NB4 (cell line): ENCODE results near the gene SAG.
"Not testable (repeated sequence)": the region's sequence is repeated elsewhere in the genome, so short reads cannot be mapped to it uniquely, and the experiment has no call there.

Source experiments
- DNase-seq: peaks from one replicate; pipeline ENCODE4 v3.0.0; 2010; ENCODE audit warnings: low read depth
- H3K4me3 ChIP-seq: one replicate; pipeline ENCODE4 v1.5.1; 2011; ENCODE audit warnings: mild to moderate bottlenecking, low read depth, low read length, moderate library complexity
- CTCF ChIP-seq: IDR thresholded peaks from one replicate; pipeline ENCODE4 v1.5.1; 2012; ENCODE audit warnings: low read depth, low read length
- MYC ChIP-seq: IDR thresholded peaks from 2 replicates; pipeline ENCODE4 v1.6.1; 2011; ENCODE audit warnings: low read depth, low read length
- POLR2A ChIP-seq: IDR thresholded peaks from 2 replicates; pipeline ENCODE4 v1.6.1; 2011; ENCODE audit warnings: mild to moderate bottlenecking; ENCODE audit not compliant: insufficient read length; ENCODE audit errors: extremely low read depth
- TF ChIP-seq, protein P1 (sequence below): IDR thresholded peaks from 2 replicates; pipeline ENCODE4 v1.6.1; 2011; ENCODE audit warnings: low read depth, low read length

The SAG gene

DNA sequence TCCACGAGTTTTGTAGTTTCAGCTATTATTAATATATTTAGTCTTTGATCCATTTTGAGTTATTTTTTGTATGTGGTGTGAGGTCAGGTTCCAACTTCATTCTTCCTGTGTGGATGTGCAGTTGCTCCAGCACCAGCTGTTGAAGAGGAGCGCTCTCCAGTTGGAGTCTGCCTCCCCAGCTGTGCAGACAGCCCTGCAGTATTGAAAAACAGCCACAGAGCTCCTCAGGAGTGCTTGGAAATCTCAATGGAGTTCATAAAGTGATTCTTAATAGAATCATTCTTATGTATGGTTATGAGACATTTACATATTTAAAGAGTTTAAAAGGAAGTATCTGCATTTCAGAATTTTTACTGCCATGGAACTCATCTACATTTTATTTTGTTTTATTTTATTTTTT lies 64.0 kb downstream of the SAG start:
- DNase-seq: no peak
- TF ChIP-seq CTCF (no peak), MYC (no peak), POLR2A (no peak)
- TF ChIP-seq, protein P1, sequence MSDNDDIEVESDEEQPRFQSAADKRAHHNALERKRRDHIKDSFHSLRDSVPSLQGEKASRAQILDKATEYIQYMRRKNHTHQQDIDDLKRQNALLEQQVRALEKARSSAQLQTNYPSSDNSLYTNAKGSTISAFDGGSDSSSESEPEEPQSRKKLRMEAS: no peak
- no peak overlapping the region for H3K4me3 ChIP-seq

DNA sequence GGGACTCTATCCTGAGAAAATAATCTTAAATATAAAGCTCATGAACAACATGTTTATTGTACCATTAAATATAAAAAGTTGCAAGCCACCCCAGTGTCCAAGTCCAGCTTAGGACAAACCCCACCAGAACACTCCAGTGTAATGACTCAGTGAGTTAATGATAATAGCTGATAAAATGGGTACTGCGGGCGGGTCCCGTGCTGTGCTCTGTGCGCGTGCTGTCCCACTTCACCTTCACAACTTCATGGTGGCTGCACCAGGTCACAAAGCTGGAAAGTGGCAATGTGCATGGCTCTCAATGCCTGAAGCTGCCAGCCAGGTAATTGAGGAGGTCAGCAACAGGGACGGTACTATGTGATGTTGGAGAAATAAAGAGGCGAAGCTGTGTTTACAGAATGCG lies 65.2 kb downstream of the SAG start:
- DNase-seq: no peak
- TF ChIP-seq, protein P1: no peak
- no peak overlapping the region for H3K4me3 ChIP-seq

DNA sequence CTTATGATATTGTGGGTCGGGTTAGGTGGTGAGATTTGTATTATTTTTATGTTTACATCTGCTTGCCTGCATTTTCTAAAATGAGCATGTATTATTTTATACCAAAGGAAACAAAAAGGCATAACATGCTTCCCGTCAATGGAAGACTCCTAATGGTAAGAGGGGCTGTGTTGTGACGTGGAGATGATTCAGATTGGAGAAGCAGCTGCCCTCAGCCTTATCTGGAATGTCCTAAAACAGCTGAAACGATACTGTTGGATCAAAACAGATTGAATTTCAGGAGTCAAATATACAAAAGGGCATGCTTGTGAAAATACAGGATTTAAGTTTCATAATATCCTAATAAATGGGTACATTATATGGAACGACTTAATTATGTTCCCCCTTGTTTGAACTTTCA lies 65.7 kb downstream of the SAG start:
- TF ChIP-seq, protein P1: no peak
- TF ChIP-seq MYC: no peak
- H3K4me3 ChIP-seq: no peak overlapping the region
- no peak for DNase-seq

- not testable (repeated sequence) for DNase-seq, H3K4me3 ChIP-seq
Observed at GRCh38 chr2:233374776-233375175, 67.2 kb downstream of the SAG start.

DNA sequence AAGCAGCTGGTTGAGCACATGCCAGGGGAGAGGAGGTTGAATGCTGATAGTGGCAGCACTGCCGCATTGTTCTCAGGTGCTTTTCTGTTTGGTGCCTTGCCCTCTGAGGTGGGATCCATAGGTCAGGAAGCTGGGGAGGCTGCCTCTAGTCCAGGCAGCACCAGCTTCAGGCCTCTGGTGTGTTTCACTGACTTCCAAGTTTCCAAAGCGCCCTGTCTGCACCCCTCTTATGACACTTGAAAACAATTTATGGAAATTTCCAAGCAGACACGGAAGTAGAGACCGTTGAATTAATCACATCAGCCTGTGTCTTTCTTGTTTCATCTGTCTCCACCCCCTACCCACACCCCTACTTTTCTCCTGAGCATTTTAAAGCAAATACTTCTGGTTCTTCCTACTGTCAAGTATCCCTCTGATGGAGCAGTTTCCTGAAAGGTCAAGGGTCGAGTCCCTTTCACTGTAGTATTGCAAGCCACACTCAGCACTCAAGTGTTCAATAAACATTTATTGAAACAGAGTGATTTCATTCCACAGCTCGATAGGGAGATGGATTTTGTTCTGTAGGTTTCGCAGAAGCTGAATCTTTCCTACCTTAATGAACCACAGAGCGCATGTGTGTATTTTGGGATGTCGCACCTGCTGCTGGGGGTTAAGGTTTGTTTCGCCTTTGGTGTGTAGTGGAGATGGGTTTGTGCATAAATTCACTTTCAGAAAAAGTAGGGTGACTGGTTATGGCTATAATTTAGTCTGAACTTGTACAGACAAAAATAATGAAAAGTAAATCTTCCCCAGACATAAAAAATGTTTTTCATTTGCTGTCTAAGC lies 68.1 kb downstream of the SAG start:
- no peak overlapping the region for H3K4me3 ChIP-seq
- no peak for DNase-seq
- TF ChIP-seq, protein P1: no peak
- TF ChIP-seq CTCF (no peak), MYC (no peak), POLR2A (no peak)

GRCh38 chr2:233379034-233379433 lies 71.4 kb downstream of the SAG start:
- TF ChIP-seq CTCF (no peak), MYC (no peak), POLR2A (no peak)
- TF ChIP-seq, protein P1: no peak
- H3K4me3 ChIP-seq: no peak overlapping the region
- DNase-seq: no peak

- H3K4me3 ChIP-seq: no peak overlapping the region
- TF ChIP-seq MYC: no peak
- no peak for TF ChIP-seq POLR2A
- TF ChIP-seq, protein P1: no peak
- no peak for TF ChIP-seq CTCF
- no peak for DNase-seq
Observed at GRCh38 chr2:233379441-233379840, 71.8 kb downstream of the SAG start.
